ENCODE data around the gene PYDC1. TPM values are rescaled to one million over a fixed set of nuclear protein-coding genes. Genes with fewer than 3 reads are reported as not detected.

Gene PYDC1
- total RNA-seq, 1 experiment from 2014 or later = 1.9 TPM

- Mint-ChIP-seq H3K27me3 (ENCODE audit: low read depth) (no peaks in the 10 kb centered on the region; the same call in 1 of the 2 replicates), H3K36me3 (no peaks in the 10 kb centered on the region), H3K27ac (no peak overlapping the region), H3K4me1 (peaks cover 15% of the 10 kb centered on the region), H3K4me3 (no peak overlapping the region), H3K9me3 (no peaks in the 10 kb centered on the region)
- POLR2A ChIA-PET = no interaction called here
- TF ChIP-seq JAZF1 (CRISPR knock-in tag; IDR thresholded peaks at IDR 0.05) = no peak
- no peak for TF ChIP-seq OVOL2 (CRISPR knock-in tag; IDR thresholded peaks at IDR 0.05; ENCODE audit: borderline replicate concordance)
- ATAC-seq = no peak
- DNase-seq (ENCODE audit: low spot score) = no peak
- CTCF ChIA-PET = no interaction called here
Observed at GRCh38 chr16:31253642-31254045, 36.7 kb upstream of the PYDC1 start.

- ChIA-PET CTCF (no interaction called here), POLR2A (no interaction called here)
- no peak overlapping the region for H3K27ac Mint-ChIP-seq
- DNase-seq (ENCODE audit: low spot score) (no peak), ATAC-seq (no peak)
- no peak overlapping the region for H3K4me3 Mint-ChIP-seq
- peaks cover 32% of the 10 kb centered on the region for H3K4me1 Mint-ChIP-seq
- TF ChIP-seq RORB (CRISPR knock-in tag; IDR thresholded peaks at IDR 0.05) (no peak), SOX15 (CRISPR knock-in tag; IDR thresholded peaks at IDR 0.05) (no peak), TEAD4 (CRISPR knock-in tag; IDR thresholded peaks at IDR 0.05) (no peak), ZNF396 (CRISPR knock-in tag; IDR thresholded peaks at IDR 0.05; ENCODE audit: borderline replicate concordance) (no peak), ESRRA (CRISPR knock-in tag; IDR thresholded peaks at IDR 0.05; ENCODE audit: borderline replicate concordance) (no peak), KAT7 (CRISPR knock-in tag; IDR thresholded peaks at IDR 0.05; ENCODE audit: borderline replicate concordance) (no peak), NFATC4 (CRISPR knock-in tag; IDR thresholded peaks at IDR 0.05) (no peak), ATF6 (CRISPR knock-in tag; IDR thresholded peaks at IDR 0.05) (no peak), RELA (CRISPR knock-in tag; IDR thresholded peaks at IDR 0.05; ENCODE audit: borderline replicate concordance) (no peak), ZNF219 (CRISPR knock-in tag; IDR thresholded peaks at IDR 0.05; ENCODE audit: borderline replicate concordance) (no peak), MLX (CRISPR knock-in tag; IDR thresholded peaks at IDR 0.05) (no peak), JAZF1 (CRISPR knock-in tag; IDR thresholded peaks at IDR 0.05) (no peak), ZNF512 (CRISPR knock-in tag; IDR thresholded peaks at IDR 0.05; ENCODE audit: borderline replicate concordance) (no peak), TEAD1 (CRISPR knock-in tag; IDR thresholded peaks at IDR 0.05) (no peak), TP53 (CRISPR knock-in tag; IDR thresholded peaks at IDR 0.05) (no peak), ATF1 (CRISPR knock-in tag; IDR thresholded peaks at IDR 0.05) (no peak), ZNF138 (CRISPR knock-in tag; conservative IDR thresholded peaks at IDR 0.05) (no peak), NFYB (CRISPR knock-in tag; conservative IDR thresholded peaks at IDR 0.05; ENCODE audit: low read depth) (no peak), FOXJ3 (CRISPR knock-in tag; IDR thresholded peaks at IDR 0.05; ENCODE audit: borderline replicate concordance) (no peak)
- no peaks in the 10 kb centered on the region; the same call in 1 of the 2 replicates for H3K27me3 Mint-ChIP-seq (ENCODE audit: low read depth)
- no peaks in the 10 kb centered on the region for H3K9me3 Mint-ChIP-seq
- H3K36me3 Mint-ChIP-seq = no peaks in the 10 kb centered on the region
Observed at GRCh38 chr16:31251435-31251834, 34.5 kb upstream of the PYDC1 start.

- Mint-ChIP-seq H3K27ac (no peak overlapping the region), H3K4me3 (no peak overlapping the region), H3K27me3 (ENCODE audit: low read depth) (no peaks in the 10 kb centered on the region; the same call in 1 of the 2 replicates), H3K36me3 (no peaks in the 10 kb centered on the region), H3K4me1 (peaks cover 37% of the 10 kb centered on the region), H3K9me3 (no peaks in the 10 kb centered on the region)
- TF ChIP-seq NFE2L1 (CRISPR knock-in tag; IDR thresholded peaks at IDR 0.05) (no peak), FOXP4 (CRISPR knock-in tag; IDR thresholded peaks at IDR 0.05) (no peak), NR2C2 (CRISPR knock-in tag; IDR thresholded peaks at IDR 0.05) (no peak)
- CTCF ChIA-PET = no interaction called here
- POLR2A ChIA-PET = no interaction called here
- DNase-seq (ENCODE audit: low spot score) (no peak), ATAC-seq (no peak)
Observed at GRCh38 chr16:31250782-31251384, 33.9 kb upstream of the PYDC1 start.

All from WTC11 (cell line).